K562 treated with DMSO at 1 percent for 4 hours (cell line): ENCODE results near the gene KIFBP. TPM values are rescaled to one million over a fixed set of nuclear protein-coding genes. Genes with fewer than 3 reads are reported as not detected.

Experiments
- total RNA-seq: library from RNA; unstranded; fragments of 300-600 nt; gene quantifications from 2 replicates; pipeline ENCODE4 v1.2.3, GENCODE V29; 2022; ENCODE audit not compliant: insufficient read depth

The KIFBP gene, protein sequence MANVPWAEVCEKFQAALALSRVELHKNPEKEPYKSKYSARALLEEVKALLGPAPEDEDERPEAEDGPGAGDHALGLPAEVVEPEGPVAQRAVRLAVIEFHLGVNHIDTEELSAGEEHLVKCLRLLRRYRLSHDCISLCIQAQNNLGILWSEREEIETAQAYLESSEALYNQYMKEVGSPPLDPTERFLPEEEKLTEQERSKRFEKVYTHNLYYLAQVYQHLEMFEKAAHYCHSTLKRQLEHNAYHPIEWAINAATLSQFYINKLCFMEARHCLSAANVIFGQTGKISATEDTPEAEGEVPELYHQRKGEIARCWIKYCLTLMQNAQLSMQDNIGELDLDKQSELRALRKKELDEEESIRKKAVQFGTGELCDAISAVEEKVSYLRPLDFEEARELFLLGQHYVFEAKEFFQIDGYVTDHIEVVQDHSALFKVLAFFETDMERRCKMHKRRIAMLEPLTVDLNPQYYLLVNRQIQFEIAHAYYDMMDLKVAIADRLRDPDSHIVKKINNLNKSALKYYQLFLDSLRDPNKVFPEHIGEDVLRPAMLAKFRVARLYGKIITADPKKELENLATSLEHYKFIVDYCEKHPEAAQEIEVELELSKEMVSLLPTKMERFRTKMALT
- 21.9 and 30.7 TPM in 2 replicates for total RNA-seq

DNA sequence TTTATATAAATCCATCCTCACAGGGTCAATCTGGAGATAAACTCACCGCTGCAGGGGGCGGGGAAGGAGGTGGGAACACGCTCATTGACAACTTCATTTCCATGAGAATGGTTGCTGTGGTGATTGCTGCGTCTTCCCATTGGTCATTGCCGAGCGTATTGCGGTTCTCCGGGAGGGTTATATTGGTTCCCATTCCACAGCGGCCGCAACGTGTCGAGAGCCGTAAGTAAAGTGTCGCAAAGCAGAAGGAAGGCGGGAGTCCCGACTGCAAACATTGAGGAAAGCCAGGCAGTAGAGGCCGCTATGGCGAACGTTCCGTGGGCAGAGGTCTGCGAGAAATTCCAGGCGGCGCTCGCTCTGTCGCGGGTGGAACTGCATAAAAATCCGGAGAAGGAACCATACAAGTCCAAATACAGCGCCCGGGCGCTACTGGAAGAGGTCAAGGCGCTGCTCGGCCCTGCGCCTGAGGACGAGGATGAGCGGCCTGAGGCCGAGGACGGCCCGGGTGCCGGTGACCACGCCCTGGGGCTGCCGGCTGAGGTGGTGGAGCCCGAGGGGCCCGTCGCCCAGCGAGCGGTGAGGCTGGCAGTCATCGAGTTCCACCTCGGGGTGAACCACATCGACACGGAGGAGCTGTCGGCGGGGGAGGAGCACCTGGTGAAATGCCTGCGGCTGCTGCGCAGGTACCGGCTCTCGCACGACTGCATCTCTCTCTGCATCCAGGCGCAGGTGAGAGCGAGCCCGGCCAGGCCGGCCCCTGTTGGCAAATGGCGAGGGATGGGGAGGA lies at the start of gene KIFBP:
Gene KIFBP, plus strand, starts transcription at position 274 of the 787 bp plus-strand sequence. Its CDS starts 30 bp downstream, at position 304.

DNA sequence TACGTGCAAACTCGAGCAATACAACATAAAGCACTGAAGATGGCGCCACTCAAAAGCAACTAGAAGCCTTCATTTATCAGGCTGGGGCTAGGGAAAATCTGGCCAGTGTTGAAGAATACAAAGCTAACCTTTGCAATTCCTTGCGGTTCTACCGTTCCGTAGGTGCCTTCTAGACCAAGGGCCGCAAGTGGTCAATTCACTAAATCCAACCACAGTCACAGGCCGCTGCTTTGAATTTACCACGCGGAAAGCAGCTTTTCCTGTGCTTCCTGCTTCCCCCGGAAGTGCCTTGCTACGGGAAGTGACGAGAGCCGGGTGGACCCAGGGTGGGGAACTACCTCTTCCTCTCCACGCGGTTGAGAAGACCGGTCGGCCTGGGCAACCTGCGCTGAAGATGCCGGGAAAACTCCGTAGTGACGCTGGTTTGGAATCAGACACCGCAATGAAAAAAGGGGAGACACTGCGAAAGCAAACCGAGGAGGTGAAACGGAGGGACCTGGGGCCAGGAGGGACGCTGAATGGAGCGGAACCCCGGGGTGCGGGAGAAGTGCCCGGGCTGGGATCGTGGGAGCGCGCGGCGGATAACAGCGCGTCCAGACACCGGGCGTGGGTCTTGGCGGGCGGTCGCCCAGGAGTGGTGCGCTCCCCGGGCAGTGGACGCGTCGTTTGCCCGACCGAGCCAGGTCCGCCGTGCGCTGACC lies 32.6 kb upstream of the KIFBP start, which contains the start of gene DDX21:
Gene DDX21, plus strand, starts transcription at position 339 of the 701 bp plus-strand sequence. Its CDS starts 56 bp downstream, at position 395.

Other genes starting within 250 kb of the KIFBP start
- gene STOX1, start 161.3 kb upstream of the KIFBP start, total RNA-seq: 4.6 and 5.1 TPM in 2 replicates
- gene DDX50, start 87.5 kb upstream of the KIFBP start, total RNA-seq: 31.8 and 33.2 TPM in 2 replicates
- 66.5 and 79.3 TPM in 2 replicates for gene DDX21, start 32.6 kb upstream of the KIFBP start, total RNA-seq
- gene SRGN, start 99.3 kb downstream of the KIFBP start, total RNA-seq: 163 and 179 TPM in 2 replicates
- gene VPS26A, start 135.4 kb downstream of the KIFBP start, total RNA-seq: 51.1 and 51.2 TPM in 2 replicates
- 32.1 and 36.9 TPM in 2 replicates for gene SUPV3L1, start 191.4 kb downstream of the KIFBP start, total RNA-seq
- 0.25 and 0.32 TPM in 2 replicates for gene HKDC1, start 231.5 kb downstream of the KIFBP start, total RNA-seq